HCT116 (cell line): ENCODE measurements around the gene SHISA2. TPM values are rescaled to one million over a fixed set of nuclear protein-coding genes. Genes with fewer than 3 reads are reported as not detected.

ENCODE experiments used
- ATAC-seq: fragments of 200-7000 bp; cut with Tn5 transposase; 2 replicates; pipeline ENCODE4 v1.9.1; 2020; ENCODE audit warnings: mild to moderate bottlenecking, moderate library complexity
- BruUV-seq: library from RNA; stranded (reverse); fragments of 400-500 nt; replicated peaks from 2 replicates; lab custom pipeline; 2021; lab: Mats Ljungman, UMichigan
- CTCF ChIA-PET: fragments of 300-600 bp; sonication (Branson Sonifier 250); formaldehyde crosslinking; loops from one replicate; lab custom pipeline; 2021; ENCODE audit warnings: antibody characterized with exemption; lab: Charles Lee
- POLR2A ChIA-PET: fragments of 300-600, 350-600 bp; sonication (Branson Sonifier 250); formaldehyde crosslinking; loops from one replicate; lab custom pipeline; 2021; ENCODE audit warnings: antibody characterized with exemption; lab: Charles Lee
- RAD21 ChIA-PET, 2 experiments: fragments of 300-600 bp; sonication (Branson Sonifier 250); formaldehyde crosslinking; loops; one replicate each; lab custom pipeline; 2023; ENCODE audit warnings: low total read pairs in 2 of 2; ENCODE audit not compliant: uncharacterized antibody in 2 of 2, unreplicated experiment in 2 of 2, low non-redundant PET in 1 of 2; lab: Charles Lee
- DNase-seq: peaks from one replicate; pipeline ENCODE4 v3.0.0-alpha.2; 2010; ENCODE audit warnings: low read depth, low spot score
- H2AFZ ChIP-seq: fragments of 200-600 bp; shearing (Covaris generic), sonication (generic); 2 replicates; pipeline ENCODE4 v1.6.1; 2017; ENCODE audit warnings: low read depth, mixed run types, mixed read lengths, antibody characterized with exemption, low read length; ENCODE audit not compliant: poor library complexity, severe bottlenecking
- H3K27ac ChIP-seq: 2 replicates; pipeline ENCODE4 v1.5.1; 2012; ENCODE audit warnings: low read depth, low read length
- H3K27me3 ChIP-seq: fragments of 200-600 bp; sonication (generic); 2 replicates; pipeline ENCODE4 v1.6.1; 2016; ENCODE audit warnings: mixed run types, low read length, mixed read lengths; ENCODE audit not compliant: insufficient read depth
- H3K36me3 ChIP-seq, 2 experiments: fragments of 200-500 bp in 1 of 2; fragments of 200-600 bp in 1 of 2; sonication (Bioruptor generic) in 1 of 2; sonication (generic) in 1 of 2; 2 replicates each; pipeline versions ENCODE4 v1.5.1 to v1.6.1; 2014 to 2016; ENCODE audit warnings: low read length in 2 of 2, inconsistent platforms in 1 of 2, mixed read lengths in 1 of 2, mixed run types in 1 of 2; ENCODE audit not compliant: insufficient read depth in 2 of 2, control insufficient read depth in 1 of 2
- H3K4me1 ChIP-seq, 2 experiments: fragments of 200-600 bp in 1 of 2; sonication (generic) in 1 of 2; 2 replicates each; pipeline versions ENCODE4 v1.5.1 to v1.6.1; 2012 to 2017; ENCODE audit warnings: low read length in 2 of 2, inconsistent platforms in 1 of 2, mild to moderate bottlenecking in 1 of 2, mixed read lengths in 1 of 2, mixed run types in 1 of 2, moderate library complexity in 1 of 2; ENCODE audit not compliant: insufficient read depth in 2 of 2, control insufficient read depth in 1 of 2
- H3K4me2 ChIP-seq: fragments of 200-600 bp; sonication (generic); 2 replicates; pipeline ENCODE4 v1.6.1; 2017; ENCODE audit warnings: mixed run types, low read length, mixed read lengths
- H3K4me3 ChIP-seq, 2 experiments: fragments of 200-600 bp in 1 of 2; sonication (generic) in 1 of 2; replicated peaks in 1 of 2; 2 replicates each; pipeline ENCODE4 v1.5.1; 2011 to 2016; ENCODE audit warnings: low read length in 2 of 2, control low read depth in 1 of 2, low read depth in 1 of 2, mild to moderate bottlenecking in 1 of 2, mixed read lengths in 1 of 2, mixed run types in 1 of 2
- H3K79me2 ChIP-seq: fragments of 200-600 bp; sonication (generic); 2 replicates; pipeline ENCODE4 v1.6.1; 2017; ENCODE audit warnings: mild to moderate bottlenecking, mixed run types, low read length, moderate library complexity, mixed read lengths; ENCODE audit not compliant: insufficient read depth
- H3K9ac ChIP-seq: fragments of 200-600 bp; sonication (generic); 2 replicates; pipeline ENCODE4 v1.6.1; 2016; ENCODE audit warnings: low read length, mixed read lengths
- H3K9me2 ChIP-seq: fragments of 200-600 bp; sonication (generic), shearing (Covaris generic); 2 replicates; pipeline ENCODE4 v1.6.1; 2017; ENCODE audit warnings: mixed run types, mild to moderate bottlenecking, moderate library complexity; ENCODE audit not compliant: insufficient read depth
- H3K9me3 ChIP-seq, 2 experiments: fragments of 200-500 bp in 1 of 2; fragments of 200-600 bp in 1 of 2; sonication (Bioruptor generic) in 1 of 2; sonication (generic) in 1 of 2; 2 replicates each; pipeline ENCODE4 v1.6.1; 2014 to 2017; ENCODE audit warnings: low read length in 2 of 2, mixed read lengths in 2 of 2, inconsistent platforms in 1 of 2, low read depth in 1 of 2, mild to moderate bottlenecking in 1 of 2, mixed run types in 1 of 2, moderate library complexity in 1 of 2; ENCODE audit not compliant: control insufficient read depth in 1 of 2, insufficient read depth in 1 of 2
- H4K20me1 ChIP-seq: fragments of 200-600 bp; sonication (generic), shearing (Covaris generic); 2 replicates; pipeline ENCODE4 v1.6.1; 2017; ENCODE audit warnings: mixed run types, mild to moderate bottlenecking, moderate library complexity; ENCODE audit not compliant: insufficient read depth
- CBX3 ChIP-seq: IDR thresholded peaks from 2 replicates; pipeline ENCODE4 v1.6.1; 2012; ENCODE audit warnings: low read depth
- CEBPB ChIP-seq: IDR thresholded peaks from 2 replicates; pipeline ENCODE4 v1.6.1; 2012; ENCODE audit warnings: low read depth
- EGR1 ChIP-seq: IDR thresholded peaks from 2 replicates; pipeline ENCODE4 v1.6.1; 2012; ENCODE audit warnings: low read depth
- EZH2 ChIP-seq: fragments of 200-600 bp; sonication (generic); IDR thresholded peaks from 2 replicates; pipeline ENCODE4 v1.6.1; 2017; ENCODE audit warnings: antibody characterized with exemption, mixed run types
- EZH2phosphoT487 ChIP-seq: fragments of 200-600 bp; IDR thresholded peaks from 2 replicates; pipeline ENCODE4 v1.6.1; 2018; ENCODE audit warnings: antibody characterized with exemption, borderline replicate concordance
- FOSL1 ChIP-seq: IDR thresholded peaks from 2 replicates; pipeline ENCODE4 v1.6.1; 2012; ENCODE audit warnings: low read depth
- RAD21 ChIP-seq: IDR thresholded peaks from 2 replicates; pipeline ENCODE4 v1.6.1; 2012; ENCODE audit warnings: low read depth, mild to moderate bottlenecking
- SP1 ChIP-seq: IDR thresholded peaks from 2 replicates; pipeline ENCODE4 v1.6.1; 2012; ENCODE audit warnings: low read depth
- SRF ChIP-seq: IDR thresholded peaks from 2 replicates; pipeline ENCODE4 v1.6.1; 2012; ENCODE audit warnings: low read depth
- TCF7L2 ChIP-seq: IDR thresholded peaks from 2 replicates; pipeline ENCODE4 v1.7.0; 2011; ENCODE audit warnings: borderline replicate concordance, inconsistent platforms; ENCODE audit not compliant: insufficient read depth, insufficient read length; ENCODE audit errors: extremely low read depth
- YY1 ChIP-seq: IDR thresholded peaks from 2 replicates; pipeline ENCODE4 v1.6.1; 2011; ENCODE audit warnings: low read length, low read depth, moderate library complexity, mild to moderate bottlenecking; ENCODE audit not compliant: insufficient replicate concordance; ENCODE audit errors: extremely low read depth
- intact Hi-C: fragments of 100-400 bp; cut with micrococcal nuclease; formaldehyde crosslinking; loops from 2 replicates; pipeline ENCODE4 v1.10.0; 2022
- total RNA-seq: library from RNA; stranded (reverse); gene quantifications from one replicate; pipeline ENCODE4 v1.2.1, GENCODE V29; 2021; ENCODE audit not compliant: unreplicated experiment
- TF ChIP-seq, protein P1 (sequence below): IDR thresholded peaks from 2 replicates; pipeline ENCODE4 v1.6.1; 2012; ENCODE audit warnings: low read depth
- TF ChIP-seq, protein P2 (sequence below): IDR thresholded peaks from 2 replicates; pipeline ENCODE4 v1.6.1; 2012
- TF ChIP-seq, protein P3 (sequence below): IDR thresholded peaks from 2 replicates; pipeline ENCODE4 v1.6.1; 2011; ENCODE audit warnings: mild to moderate bottlenecking, low read length, moderate library complexity; ENCODE audit not compliant: insufficient replicate concordance; ENCODE audit errors: extremely low read depth

Gene SHISA2
- total RNA-seq, 1 experiment from 2014 or later, result not detected

DNA sequence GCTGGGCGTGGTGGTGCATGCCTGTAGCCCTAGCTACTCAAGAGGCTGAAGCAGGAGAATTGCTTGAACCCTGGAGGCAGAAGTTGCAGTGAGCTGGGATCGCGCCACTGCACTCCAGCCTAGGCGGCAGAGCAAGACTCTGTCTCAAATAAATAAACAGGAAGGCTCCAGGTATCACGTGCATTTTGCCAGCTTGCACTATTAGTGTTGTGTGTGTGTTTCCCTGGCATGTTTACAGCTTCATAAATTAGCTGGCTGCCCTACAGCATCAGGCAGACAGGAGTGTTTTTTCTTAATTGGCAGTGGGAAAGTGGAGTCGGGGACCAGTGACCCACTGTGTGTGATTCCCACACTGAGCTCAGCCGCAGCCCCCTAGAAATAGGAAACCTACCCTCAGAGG is 32.6 kb downstream of the SHISA2 start (continued):
- TF ChIP-seq, protein P1, sequence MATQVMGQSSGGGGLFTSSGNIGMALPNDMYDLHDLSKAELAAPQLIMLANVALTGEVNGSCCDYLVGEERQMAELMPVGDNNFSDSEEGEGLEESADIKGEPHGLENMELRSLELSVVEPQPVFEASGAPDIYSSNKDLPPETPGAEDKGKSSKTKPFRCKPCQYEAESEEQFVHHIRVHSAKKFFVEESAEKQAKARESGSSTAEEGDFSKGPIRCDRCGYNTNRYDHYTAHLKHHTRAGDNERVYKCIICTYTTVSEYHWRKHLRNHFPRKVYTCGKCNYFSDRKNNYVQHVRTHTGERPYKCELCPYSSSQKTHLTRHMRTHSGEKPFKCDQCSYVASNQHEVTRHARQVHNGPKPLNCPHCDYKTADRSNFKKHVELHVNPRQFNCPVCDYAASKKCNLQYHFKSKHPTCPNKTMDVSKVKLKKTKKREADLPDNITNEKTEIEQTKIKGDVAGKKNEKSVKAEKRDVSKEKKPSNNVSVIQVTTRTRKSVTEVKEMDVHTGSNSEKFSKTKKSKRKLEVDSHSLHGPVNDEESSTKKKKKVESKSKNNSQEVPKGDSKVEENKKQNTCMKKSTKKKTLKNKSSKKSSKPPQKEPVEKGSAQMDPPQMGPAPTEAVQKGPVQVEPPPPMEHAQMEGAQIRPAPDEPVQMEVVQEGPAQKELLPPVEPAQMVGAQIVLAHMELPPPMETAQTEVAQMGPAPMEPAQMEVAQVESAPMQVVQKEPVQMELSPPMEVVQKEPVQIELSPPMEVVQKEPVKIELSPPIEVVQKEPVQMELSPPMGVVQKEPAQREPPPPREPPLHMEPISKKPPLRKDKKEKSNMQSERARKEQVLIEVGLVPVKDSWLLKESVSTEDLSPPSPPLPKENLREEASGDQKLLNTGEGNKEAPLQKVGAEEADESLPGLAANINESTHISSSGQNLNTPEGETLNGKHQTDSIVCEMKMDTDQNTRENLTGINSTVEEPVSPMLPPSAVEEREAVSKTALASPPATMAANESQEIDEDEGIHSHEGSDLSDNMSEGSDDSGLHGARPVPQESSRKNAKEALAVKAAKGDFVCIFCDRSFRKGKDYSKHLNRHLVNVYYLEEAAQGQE, result no peak
- no peak for TF ChIP-seq CBX3
- TF ChIP-seq, protein P2, sequence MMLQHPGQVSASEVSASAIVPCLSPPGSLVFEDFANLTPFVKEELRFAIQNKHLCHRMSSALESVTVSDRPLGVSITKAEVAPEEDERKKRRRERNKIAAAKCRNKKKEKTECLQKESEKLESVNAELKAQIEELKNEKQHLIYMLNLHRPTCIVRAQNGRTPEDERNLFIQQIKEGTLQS, result no peak
- TF ChIP-seq TCF7L2, result no peak
- no peak for TF ChIP-seq RAD21
- no peak for TF ChIP-seq EZH2
- TF ChIP-seq EGR1, result no peak
- TF ChIP-seq, all 23 proteins: peak for 0

DNA sequence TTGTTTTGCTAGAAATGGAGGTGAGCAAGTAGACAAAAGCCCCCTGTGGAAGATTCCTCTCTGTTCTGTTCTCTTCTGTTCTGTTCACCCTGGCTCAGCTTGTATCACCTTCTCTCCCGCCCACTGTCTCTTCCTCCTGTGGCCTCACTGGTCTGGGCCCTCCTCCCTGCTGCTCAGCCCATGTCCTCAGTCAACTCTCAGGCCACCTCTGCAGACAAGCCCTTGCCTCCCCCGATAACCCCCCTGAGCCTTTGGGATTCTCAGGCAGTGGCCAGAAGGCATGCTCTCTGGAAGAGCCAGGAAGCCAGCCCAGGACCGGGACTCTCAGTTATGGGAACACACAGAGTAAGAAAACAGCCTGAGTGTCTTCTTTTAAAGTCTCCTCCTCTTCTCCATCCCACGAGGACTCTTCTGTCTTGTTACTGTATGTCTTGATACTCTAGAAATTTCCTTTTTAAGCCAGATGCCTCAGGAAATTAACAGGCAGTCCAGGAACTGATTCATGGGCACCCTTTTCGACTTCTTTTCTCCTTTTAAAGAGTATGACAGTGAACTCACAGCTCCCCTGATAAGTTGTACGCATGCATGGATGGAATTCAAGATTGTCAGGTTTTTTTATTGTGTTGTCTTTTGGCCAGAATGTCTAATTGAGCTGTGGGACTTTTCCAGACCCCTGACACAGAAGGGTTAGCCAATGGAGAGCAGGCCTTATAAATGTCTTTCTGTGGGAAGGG is 33.7 kb downstream of the SHISA2 start:
- Histone ChIP-seq H3K9me2 (no peaks in the 10 kb centered on the region), H2AFZ (no peak overlapping the region), H3K27ac (no peak overlapping the region), H3K9ac (no peak overlapping the region), H4K20me1 (no peaks in the 10 kb centered on the region), H3K4me1 (no peaks in the 10 kb centered on the region), H3K27me3 (peaks cover 66% of the 10 kb centered on the region), H3K4me2 (no peak overlapping the region), H3K4me3 (no peak overlapping the region), H3K79me2 (no peaks in the 10 kb centered on the region), H3K9me3 (no peaks in the 10 kb centered on the region), H3K36me3 (no peaks in the 10 kb centered on the region)
- ChIA-PET POLR2A (no interaction called here), CTCF (no interaction called here), RAD21 (no interaction called here)
- no TSS peak for BruUV-seq
- ATAC-seq (no peak), DNase-seq (no peak)
- intact Hi-C loops, result no loop called here
- no peak for TF ChIP-seq SP1
- TF ChIP-seq, protein P3, sequence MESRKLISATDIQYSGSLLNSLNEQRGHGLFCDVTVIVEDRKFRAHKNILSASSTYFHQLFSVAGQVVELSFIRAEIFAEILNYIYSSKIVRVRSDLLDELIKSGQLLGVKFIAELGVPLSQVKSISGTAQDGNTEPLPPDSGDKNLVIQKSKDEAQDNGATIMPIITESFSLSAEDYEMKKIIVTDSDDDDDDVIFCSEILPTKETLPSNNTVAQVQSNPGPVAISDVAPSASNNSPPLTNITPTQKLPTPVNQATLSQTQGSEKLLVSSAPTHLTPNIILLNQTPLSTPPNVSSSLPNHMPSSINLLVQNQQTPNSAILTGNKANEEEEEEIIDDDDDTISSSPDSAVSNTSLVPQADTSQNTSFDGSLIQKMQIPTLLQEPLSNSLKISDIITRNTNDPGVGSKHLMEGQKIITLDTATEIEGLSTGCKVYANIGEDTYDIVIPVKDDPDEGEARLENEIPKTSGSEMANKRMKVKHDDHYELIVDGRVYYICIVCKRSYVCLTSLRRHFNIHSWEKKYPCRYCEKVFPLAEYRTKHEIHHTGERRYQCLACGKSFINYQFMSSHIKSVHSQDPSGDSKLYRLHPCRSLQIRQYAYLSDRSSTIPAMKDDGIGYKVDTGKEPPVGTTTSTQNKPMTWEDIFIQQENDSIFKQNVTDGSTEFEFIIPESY, result no peak
- no peak for TF ChIP-seq SRF
- no peak for TF ChIP-seq EZH2phosphoT487
- no peak for TF ChIP-seq FOSL1
- TF ChIP-seq CEBPB, result no peak
- no peak for TF ChIP-seq RAD21
- TF ChIP-seq, protein P1, result no peak
- TF ChIP-seq YY1, result no peak
- no peak for TF ChIP-seq EZH2
